HL-60 (cell line): Measurements from ENCODE around the gene CABCOCO1.

Experiments
- DNase-seq, 2 experiments: peaks; one replicate each; pipeline ENCODE4 v3.0.0-alpha.2; 2010 to 2020; ENCODE audit warnings: low read depth in 1 of 2, low spot score in 1 of 2
- H3K27ac ChIP-seq: fragments of 250-450 bp; sonication (Bioruptor Pico); replicated peaks from 2 replicates; pipeline ENCODE4 v1.5.1; 2020; ENCODE audit warnings: mild to moderate bottlenecking, moderate library complexity
- H3K27me3 ChIP-seq: fragments of 250-450 bp; sonication (Bioruptor Pico); 2 replicates; pipeline ENCODE4 v1.5.1; 2021; ENCODE audit warnings: mild to moderate bottlenecking, moderate library complexity; ENCODE audit not compliant: insufficient read depth, poor library complexity, severe bottlenecking
- H3K4me3 ChIP-seq: replicated peaks from 2 replicates; pipeline ENCODE4 v1.5.1; 2011; ENCODE audit warnings: mild to moderate bottlenecking, control low read depth, low read length; ENCODE audit not compliant: insufficient read depth
- CTCF ChIP-seq: IDR thresholded peaks from one replicate; pipeline ENCODE4 v1.5.1; 2011; ENCODE audit warnings: low read length, control low read depth, inconsistent platforms; ENCODE audit not compliant: insufficient read depth
- GABPA ChIP-seq: IDR thresholded peaks from 2 replicates; pipeline ENCODE4 v1.6.1; 2012; ENCODE audit warnings: low read depth
- POLR2AphosphoS5 ChIP-seq: IDR thresholded peaks from 2 replicates; pipeline ENCODE4 v1.6.1; 2012; ENCODE audit warnings: low read depth
- REST ChIP-seq: IDR thresholded peaks from 2 replicates; pipeline ENCODE4 v1.6.1; 2012; ENCODE audit warnings: low read depth; ENCODE audit not compliant: insufficient replicate concordance
- SPI1 ChIP-seq: IDR thresholded peaks from 2 replicates; pipeline ENCODE4 v1.6.1; 2012; ENCODE audit warnings: low read depth, mild to moderate bottlenecking, borderline replicate concordance

Gene CABCOCO1

GRCh38 chr10:61775111-61775510 lies 112.4 kb downstream of the CABCOCO1 start:
- no peak overlapping the region for H3K27ac ChIP-seq
- no peak for TF ChIP-seq POLR2AphosphoS5
- TF ChIP-seq CTCF: no peak
- DNase-seq: no peak
- H3K27me3 ChIP-seq: no peaks in the 10 kb centered on the region
- H3K4me3 ChIP-seq: no peak overlapping the region

- DNase-seq: no peak
- H3K4me3 ChIP-seq: no peak overlapping the region
- no peaks in the 10 kb centered on the region for H3K27me3 ChIP-seq
- TF ChIP-seq POLR2AphosphoS5: no peak
- no peak for TF ChIP-seq CTCF
- no peak for TF ChIP-seq REST
- TF ChIP-seq SPI1: no peak
- no peak for TF ChIP-seq GABPA
- no peak overlapping the region for H3K27ac ChIP-seq
Observed at GRCh38 chr10:61776615-61777266, 114.0 kb downstream of the CABCOCO1 start.

GRCh38 chr10:61778137-61778536 lies 115.4 kb downstream of the CABCOCO1 start:
- no peak for DNase-seq
- Histone ChIP-seq H3K27ac (no peak overlapping the region), H3K4me3 (no peak overlapping the region), H3K27me3 (no peaks in the 10 kb centered on the region)
- TF ChIP-seq SPI1 (no peak), GABPA (no peak), POLR2AphosphoS5 (no peak), CTCF (no peak), REST (no peak)

- H3K27ac ChIP-seq: no peak overlapping the region
- DNase-seq: no peak
- H3K27me3 ChIP-seq: no peaks in the 10 kb centered on the region
- no peak overlapping the region for H3K4me3 ChIP-seq
- TF ChIP-seq REST (no peak), POLR2AphosphoS5 (no peak), GABPA (no peak), SPI1 (no peak), CTCF (no peak)
Observed at GRCh38 chr10:61779276-61779675, 116.5 kb downstream of the CABCOCO1 start.
